IMR-90 (cell line): ENCODE results near the gene APP.
"Not testable (repeated sequence)": the region's sequence is repeated elsewhere in the genome, so short reads cannot be mapped to it uniquely, and the experiment has no call there.

ENCODE experiments used
- NFE2L2 ChIP-seq: fragments of 150-350 bp; IDR thresholded peaks from 2 replicates; pipeline ENCODE4 v1.6.1; 2016; ENCODE audit warnings: low read depth, mild to moderate bottlenecking, low read length
- POLR2A ChIP-seq: IDR thresholded peaks from 2 replicates; pipeline ENCODE4 v1.6.1; 2012; ENCODE audit warnings: mild to moderate bottlenecking, low read depth, low read length
- RAD21 ChIP-seq: IDR thresholded peaks from 2 replicates; pipeline ENCODE4 v1.6.1; 2012; ENCODE audit warnings: low read length, improper control_type of control experiment
- TF ChIP-seq, protein P1 (sequence below): conservative IDR thresholded peaks from 2 replicates; pipeline ENCODE4 v1.5.1; 2012; ENCODE audit warnings: mild to moderate bottlenecking, low read depth, low read length, improper control_type of control experiment
- TF ChIP-seq, protein P2 (sequence below): fragments of 150-350 bp; IDR thresholded peaks from 2 replicates; pipeline ENCODE4 v1.6.1; 2017; ENCODE audit warnings: mild to moderate bottlenecking, antibody characterized with exemption, low read length, low read depth
- TF ChIP-seq, protein P3 (sequence below): fragments of 150-350 bp; IDR thresholded peaks from 2 replicates; pipeline ENCODE4 v1.6.1; 2016; ENCODE audit warnings: low read depth, mild to moderate bottlenecking, low read length, moderate library complexity, borderline replicate concordance

DNA sequence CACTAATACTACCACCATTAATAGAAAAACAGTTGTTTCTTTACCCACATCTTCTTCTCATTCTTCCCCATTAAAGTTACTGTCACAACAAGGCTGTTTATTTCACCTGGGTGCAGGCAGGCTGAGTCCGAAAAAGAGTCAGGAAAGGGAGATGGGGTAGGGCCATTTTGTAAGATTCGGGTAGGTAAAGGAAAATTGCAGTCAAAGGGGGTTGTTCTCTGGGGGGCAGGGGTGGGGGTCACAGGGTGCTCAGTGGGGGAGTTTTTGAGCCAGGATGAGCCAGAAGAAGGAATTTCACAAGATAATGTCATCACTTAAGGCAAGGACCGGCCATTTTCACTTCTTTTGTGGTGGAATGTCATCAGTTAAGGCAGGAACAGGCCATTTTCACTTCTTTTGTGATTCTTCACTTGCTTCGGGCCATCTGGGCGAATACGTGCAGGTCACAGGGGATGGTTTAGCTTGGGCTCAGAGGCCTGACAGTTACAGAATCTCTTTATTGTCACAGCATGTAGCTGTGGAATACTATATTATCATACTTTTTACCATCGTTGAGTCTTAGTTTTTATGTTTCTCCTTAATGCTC lies 89.3 kb downstream of the APP start:
- TF ChIP-seq, protein P1, sequence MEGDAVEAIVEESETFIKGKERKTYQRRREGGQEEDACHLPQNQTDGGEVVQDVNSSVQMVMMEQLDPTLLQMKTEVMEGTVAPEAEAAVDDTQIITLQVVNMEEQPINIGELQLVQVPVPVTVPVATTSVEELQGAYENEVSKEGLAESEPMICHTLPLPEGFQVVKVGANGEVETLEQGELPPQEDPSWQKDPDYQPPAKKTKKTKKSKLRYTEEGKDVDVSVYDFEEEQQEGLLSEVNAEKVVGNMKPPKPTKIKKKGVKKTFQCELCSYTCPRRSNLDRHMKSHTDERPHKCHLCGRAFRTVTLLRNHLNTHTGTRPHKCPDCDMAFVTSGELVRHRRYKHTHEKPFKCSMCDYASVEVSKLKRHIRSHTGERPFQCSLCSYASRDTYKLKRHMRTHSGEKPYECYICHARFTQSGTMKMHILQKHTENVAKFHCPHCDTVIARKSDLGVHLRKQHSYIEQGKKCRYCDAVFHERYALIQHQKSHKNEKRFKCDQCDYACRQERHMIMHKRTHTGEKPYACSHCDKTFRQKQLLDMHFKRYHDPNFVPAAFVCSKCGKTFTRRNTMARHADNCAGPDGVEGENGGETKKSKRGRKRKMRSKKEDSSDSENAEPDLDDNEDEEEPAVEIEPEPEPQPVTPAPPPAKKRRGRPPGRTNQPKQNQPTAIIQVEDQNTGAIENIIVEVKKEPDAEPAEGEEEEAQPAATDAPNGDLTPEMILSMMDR, result not testable (repeated sequence)
- TF ChIP-seq POLR2A, NFE2L2, RAD21: not testable (repeated sequence)
- TF ChIP-seq, protein P2, sequence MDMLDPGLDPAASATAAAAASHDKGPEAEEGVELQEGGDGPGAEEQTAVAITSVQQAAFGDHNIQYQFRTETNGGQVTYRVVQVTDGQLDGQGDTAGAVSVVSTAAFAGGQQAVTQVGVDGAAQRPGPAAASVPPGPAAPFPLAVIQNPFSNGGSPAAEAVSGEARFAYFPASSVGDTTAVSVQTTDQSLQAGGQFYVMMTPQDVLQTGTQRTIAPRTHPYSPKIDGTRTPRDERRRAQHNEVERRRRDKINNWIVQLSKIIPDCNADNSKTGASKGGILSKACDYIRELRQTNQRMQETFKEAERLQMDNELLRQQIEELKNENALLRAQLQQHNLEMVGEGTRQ, result not testable (repeated sequence)
- TF ChIP-seq, protein P3, sequence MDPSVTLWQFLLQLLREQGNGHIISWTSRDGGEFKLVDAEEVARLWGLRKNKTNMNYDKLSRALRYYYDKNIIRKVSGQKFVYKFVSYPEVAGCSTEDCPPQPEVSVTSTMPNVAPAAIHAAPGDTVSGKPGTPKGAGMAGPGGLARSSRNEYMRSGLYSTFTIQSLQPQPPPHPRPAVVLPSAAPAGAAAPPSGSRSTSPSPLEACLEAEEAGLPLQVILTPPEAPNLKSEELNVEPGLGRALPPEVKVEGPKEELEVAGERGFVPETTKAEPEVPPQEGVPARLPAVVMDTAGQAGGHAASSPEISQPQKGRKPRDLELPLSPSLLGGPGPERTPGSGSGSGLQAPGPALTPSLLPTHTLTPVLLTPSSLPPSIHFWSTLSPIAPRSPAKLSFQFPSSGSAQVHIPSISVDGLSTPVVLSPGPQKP, result not testable (repeated sequence)
